HUES6 (cell line): ENCODE measurements around the gene GPR50.

Experiments
- H3K27ac ChIP-seq: 2 replicates; pipeline ENCODE4 v1.7.0; 2013; ENCODE audit warnings: low read depth, mild to moderate bottlenecking, low read length, inconsistent platforms
- H3K27me3 ChIP-seq: 2 replicates; pipeline ENCODE4 v1.6.1; 2013; ENCODE audit warnings: low read length; ENCODE audit not compliant: control insufficient read depth, insufficient read depth
- H3K36me3 ChIP-seq: 2 replicates; pipeline ENCODE4 v1.6.1; 2013; ENCODE audit warnings: low read length; ENCODE audit not compliant: control insufficient read depth, insufficient read depth
- H3K4me1 ChIP-seq: 2 replicates; pipeline ENCODE4 v1.6.1; 2013; ENCODE audit warnings: low read length; ENCODE audit not compliant: control insufficient read depth, insufficient read depth
- H3K4me3 ChIP-seq: 2 replicates; pipeline ENCODE4 v1.5.1; 2013; ENCODE audit warnings: low read depth, low read length
- H3K9ac ChIP-seq: one replicate; pipeline ENCODE4 v1.6.1; 2013; ENCODE audit warnings: mild to moderate bottlenecking, low read length
- H3K9me3 ChIP-seq: 2 replicates; pipeline ENCODE4 v1.6.1; 2013; ENCODE audit warnings: low read depth, low read length; ENCODE audit not compliant: control insufficient read depth, insufficient read depth

The GPR50 gene

GRCh38 chrX:151176231-151176750, at the start of gene GPR50:
GPR50 (plus strand) TSS chrX:151176584; CDS start chrX:151176722, 138 bp downstream.
- Histone ChIP-seq H3K36me3 (peaks cover 5% of the 10 kb centered on the region; the same call in 1 of the 2 replicates), H3K27ac (no peak within 1 kb of the TSS), H3K4me3 (peak within 1 kb of the TSS; percentile 72), H3K9me3 (peaks cover 10% of the 10 kb centered on the region; the same call in 1 of the 2 replicates), H3K27me3 (peaks cover 96% of the 10 kb centered on the region), H3K4me1 (no peaks in the 10 kb centered on the region; the same call in 1 of the 2 replicates), H3K9ac (peak within 1 kb of the TSS; percentile 47)

GRCh38 chrX:151132531-151132930, 43.9 kb upstream of the GPR50 start:
- Histone ChIP-seq H3K36me3 (no peaks in the 10 kb centered on the region), H3K27ac (no peak overlapping the region), H3K9me3 (peaks cover 35% of the 10 kb centered on the region), H3K4me3 (no peak overlapping the region), H3K4me1 (no peaks in the 10 kb centered on the region), H3K27me3 (no peaks in the 10 kb centered on the region; the same call in 1 of the 2 replicates), H3K9ac (no peak overlapping the region)

GRCh38 chrX:151151665-151152267, 24.6 kb upstream of the GPR50 start:
- Histone ChIP-seq H3K4me1 (peaks cover 11% of the 10 kb centered on the region; the same call in 1 of the 2 replicates), H3K27ac (no peak overlapping the region), H3K36me3 (no peaks in the 10 kb centered on the region), H3K9ac (no peak overlapping the region), H3K27me3 (peaks cover 75% of the 10 kb centered on the region), H3K9me3 (no peaks in the 10 kb centered on the region; the same call in 1 of the 2 replicates), H3K4me3 (no peak overlapping the region)

DNA sequence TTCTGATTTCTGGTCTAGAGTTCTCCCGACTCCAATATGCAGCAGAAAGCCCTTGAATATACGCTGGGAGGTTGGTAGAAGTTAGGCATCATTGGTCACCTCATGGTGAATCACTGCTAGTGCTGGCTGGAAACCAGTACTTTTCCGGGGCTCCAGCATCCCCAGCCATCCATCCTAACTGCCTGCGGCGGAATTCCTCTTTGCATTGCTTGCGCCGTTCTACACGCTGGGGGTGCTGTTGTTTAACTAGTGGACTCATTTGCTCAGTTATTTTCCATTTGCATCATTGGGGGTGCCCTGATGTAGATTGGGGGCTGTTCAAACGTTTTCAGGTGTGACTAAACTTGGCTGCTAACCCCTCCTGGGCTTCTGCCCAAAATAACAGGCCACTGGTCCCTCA, 23.3 kb upstream of the GPR50 start:
- Histone ChIP-seq H3K9me3 (peaks cover 6% of the 10 kb centered on the region; the same call in 1 of the 2 replicates), H3K36me3 (no peaks in the 10 kb centered on the region), H3K27ac (no peak overlapping the region), H3K9ac (no peak overlapping the region), H3K4me3 (no peak overlapping the region; the same call in 1 of the 2 replicates), H3K27me3 (peaks cover 70% of the 10 kb centered on the region), H3K4me1 (peaks cover 11% of the 10 kb centered on the region; the same call in 1 of the 2 replicates)

DNA sequence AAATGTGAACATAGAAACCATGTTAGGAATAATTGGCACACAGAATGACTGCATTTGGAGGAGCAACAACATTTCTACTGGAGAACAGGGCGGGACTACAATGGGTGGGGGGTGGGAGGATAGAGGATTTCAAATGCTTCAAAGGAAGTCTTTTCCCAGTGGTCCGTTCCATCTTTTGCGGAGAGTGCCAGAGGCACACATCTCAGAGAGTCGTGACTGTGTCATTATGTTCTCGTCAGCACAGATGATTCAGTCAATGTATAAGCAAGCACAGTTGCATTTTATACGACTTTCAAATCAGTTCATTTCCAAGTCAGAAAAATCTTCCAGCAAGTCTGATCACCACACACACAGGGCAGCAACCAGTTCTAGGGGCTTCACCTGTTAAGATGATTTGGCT, 22.7 kb upstream of the GPR50 start:
- Histone ChIP-seq H3K27me3 (peaks cover 65% of the 10 kb centered on the region), H3K27ac (no peak overlapping the region), H3K4me1 (peaks cover 11% of the 10 kb centered on the region; the same call in 1 of the 2 replicates), H3K36me3 (no peaks in the 10 kb centered on the region), H3K9me3 (peaks cover 9% of the 10 kb centered on the region; the same call in 1 of the 2 replicates), H3K4me3 (no peak overlapping the region; the same call in 1 of the 2 replicates), H3K9ac (no peak overlapping the region)

- H3K27me3 ChIP-seq = peaks cover 49% of the 10 kb centered on the region
- H3K4me1 ChIP-seq = peaks cover 11% of the 10 kb centered on the region; the same call in 1 of the 2 replicates
- no peak overlapping the region for H3K4me3 ChIP-seq
- no peak overlapping the region for H3K9ac ChIP-seq
- no peaks in the 10 kb centered on the region for H3K36me3 ChIP-seq
- peaks cover 9% of the 10 kb centered on the region; the same call in 1 of the 2 replicates for H3K9me3 ChIP-seq
- no peak overlapping the region for H3K27ac ChIP-seq
Observed at GRCh38 chrX:151155234-151155633, 21.1 kb upstream of the GPR50 start.

DNA sequence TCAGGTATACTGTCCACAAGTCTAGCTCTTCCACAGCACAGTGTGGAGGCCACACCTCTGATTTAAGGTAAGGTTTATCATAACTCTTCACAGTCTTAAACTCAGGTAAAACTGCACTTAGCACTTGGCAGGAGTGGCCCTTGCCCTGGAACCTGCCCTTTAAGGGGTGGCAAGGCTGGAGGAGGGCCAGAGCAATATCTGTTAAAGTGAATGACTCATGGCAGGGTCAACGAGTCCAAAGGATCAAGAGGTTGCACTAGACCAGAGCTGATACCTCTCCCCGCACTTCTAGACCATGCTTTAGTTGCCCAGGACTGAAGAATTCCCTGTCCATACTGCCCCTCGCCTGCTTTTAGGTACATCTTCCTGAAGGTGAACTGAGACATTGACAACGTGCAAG, 14.7 kb upstream of the GPR50 start:
- peaks cover 13% of the 10 kb centered on the region; the same call in 1 of the 2 replicates for H3K9me3 ChIP-seq
- no peaks in the 10 kb centered on the region for H3K4me1 ChIP-seq
- H3K36me3 ChIP-seq = no peaks in the 10 kb centered on the region
- no peak overlapping the region for H3K27ac ChIP-seq
- no peak overlapping the region for H3K4me3 ChIP-seq
- H3K27me3 ChIP-seq = peaks cover 19% of the 10 kb centered on the region
- H3K9ac ChIP-seq = no peak overlapping the region

DNA sequence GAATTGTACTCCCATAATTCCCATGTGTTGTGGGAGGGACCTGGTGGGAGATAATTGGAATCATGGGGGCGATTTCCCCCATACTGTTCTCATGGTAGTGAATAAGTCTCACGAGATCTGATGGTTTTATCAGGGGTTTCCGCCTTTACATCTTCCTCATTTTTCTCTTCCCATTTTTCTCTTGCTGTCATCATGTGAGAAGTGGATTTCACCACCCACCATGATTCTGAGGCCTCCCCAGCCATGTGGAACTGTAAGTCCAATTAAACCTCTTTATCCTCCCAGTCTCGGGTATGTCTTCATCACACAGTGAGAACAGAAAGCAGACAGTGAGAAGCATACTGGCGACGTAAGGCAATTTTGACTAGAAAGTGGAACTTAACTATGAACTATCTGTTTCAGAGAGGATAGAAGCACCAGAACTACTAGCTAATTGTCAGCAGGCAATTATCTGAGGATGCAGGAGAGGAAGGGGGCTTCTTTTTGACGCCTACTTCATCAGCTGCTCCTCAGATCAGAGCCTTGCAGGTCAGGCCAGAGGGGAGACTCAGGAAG, 8.5 kb upstream of the GPR50 start:
- H3K4me3 ChIP-seq = no peak overlapping the region
- H3K36me3 ChIP-seq = no peaks in the 10 kb centered on the region
- peaks cover 45% of the 10 kb centered on the region for H3K27me3 ChIP-seq
- no peak overlapping the region for H3K27ac ChIP-seq
- no peak overlapping the region for H3K9ac ChIP-seq
- H3K9me3 ChIP-seq = no peaks in the 10 kb centered on the region
- peaks cover 11% of the 10 kb centered on the region; the same call in 1 of the 2 replicates for H3K4me1 ChIP-seq

GRCh38 chrX:151169783-151170182, 6.6 kb upstream of the GPR50 start:
- Histone ChIP-seq H3K4me3 (no peak overlapping the region), H3K9me3 (no peaks in the 10 kb centered on the region), H3K36me3 (no peaks in the 10 kb centered on the region), H3K9ac (no peak overlapping the region), H3K4me1 (peaks cover 11% of the 10 kb centered on the region; the same call in 1 of the 2 replicates), H3K27me3 (peaks cover 56% of the 10 kb centered on the region), H3K27ac (no peak overlapping the region)

DNA sequence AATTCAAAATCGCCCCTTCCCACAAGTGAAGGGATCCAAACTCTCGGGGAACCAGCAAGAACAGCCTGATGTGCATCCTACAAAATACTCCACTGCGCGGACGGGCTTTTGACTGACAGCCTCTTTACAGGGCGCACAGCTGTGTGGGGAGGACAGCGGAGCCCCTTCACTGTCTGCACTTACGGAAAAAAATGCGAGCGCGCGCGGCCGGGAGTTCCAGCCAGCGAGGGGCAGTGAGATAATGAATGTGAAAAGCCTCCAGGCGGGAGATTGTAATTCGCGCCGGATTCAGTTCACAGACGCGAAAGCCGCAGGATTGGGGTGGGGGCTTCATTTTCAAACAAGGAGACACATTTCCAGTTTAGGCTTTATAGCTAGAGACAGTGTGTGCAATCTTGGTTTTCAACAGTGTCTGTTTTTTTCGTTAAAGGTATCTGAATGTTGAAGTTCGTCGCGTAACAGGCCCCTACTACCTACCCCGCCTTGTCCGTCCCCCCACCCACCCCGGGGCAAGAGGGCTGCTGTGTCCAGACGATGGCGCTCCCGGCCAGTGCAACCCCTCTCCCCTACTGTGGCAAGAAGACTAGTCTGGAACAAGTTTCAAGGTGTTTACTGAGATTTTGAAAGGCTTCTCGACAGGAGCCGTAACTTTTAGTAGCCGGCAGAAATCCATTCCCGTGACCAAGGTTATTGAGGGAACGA, 1.7 kb upstream of the GPR50 start:
- Histone ChIP-seq H3K27me3 (peaks cover 93% of the 10 kb centered on the region), H3K9ac (peak overlapping the region; percentile 20), H3K4me3 (peak overlapping the region; percentile 72), H3K4me1 (peaks cover 5% of the 10 kb centered on the region; the same call in 1 of the 2 replicates), H3K9me3 (peaks cover under 1% of the 10 kb centered on the region; the same call in 1 of the 2 replicates), H3K27ac (no peak overlapping the region), H3K36me3 (no peaks in the 10 kb centered on the region)
